Measurements from ENCODE around the gene NCOA7. TPM values are rescaled to one million over a fixed set of nuclear protein-coding genes. Genes with fewer than 3 reads are reported as not detected.

Gene NCOA7
- total and polyA plus RNA-seq, 9 of the 15 experiments (the other 6 are each of a cell fraction or from before 2014, with no cell fraction given), result 5.8 to 14.6 (median 9.3) TPM

GRCh38 chr6:125923366-125923877, 132.7 kb downstream of the NCOA7 start (continued):
- TF ChIP-seq, protein P1, sequence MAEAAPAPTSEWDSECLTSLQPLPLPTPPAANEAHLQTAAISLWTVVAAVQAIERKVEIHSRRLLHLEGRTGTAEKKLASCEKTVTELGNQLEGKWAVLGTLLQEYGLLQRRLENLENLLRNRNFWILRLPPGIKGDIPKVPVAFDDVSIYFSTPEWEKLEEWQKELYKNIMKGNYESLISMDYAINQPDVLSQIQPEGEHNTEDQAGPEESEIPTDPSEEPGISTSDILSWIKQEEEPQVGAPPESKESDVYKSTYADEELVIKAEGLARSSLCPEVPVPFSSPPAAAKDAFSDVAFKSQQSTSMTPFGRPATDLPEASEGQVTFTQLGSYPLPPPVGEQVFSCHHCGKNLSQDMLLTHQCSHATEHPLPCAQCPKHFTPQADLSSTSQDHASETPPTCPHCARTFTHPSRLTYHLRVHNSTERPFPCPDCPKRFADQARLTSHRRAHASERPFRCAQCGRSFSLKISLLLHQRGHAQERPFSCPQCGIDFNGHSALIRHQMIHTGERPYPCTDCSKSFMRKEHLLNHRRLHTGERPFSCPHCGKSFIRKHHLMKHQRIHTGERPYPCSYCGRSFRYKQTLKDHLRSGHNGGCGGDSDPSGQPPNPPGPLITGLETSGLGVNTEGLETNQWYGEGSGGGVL (CRISPR knock-in tag; IDR thresholded peaks at IDR 0.05), result no peak
- TF ChIP-seq MXI1 (IDR thresholded peaks at IDR 0.05; ENCODE audit: low read depth, low read length) (no peak), STAT5A (IDR thresholded peaks at IDR 0.05; ENCODE audit: borderline replicate concordance, low read length) (no peak), KHSRP (IDR thresholded peaks at IDR 0.05) (no peak), ZNF395 (CRISPR knock-in tag; IDR thresholded peaks at IDR 0.05) (peak; percentile 12; the same call in 1 of the 2 replicates), ZNF384 (IDR thresholded peaks at IDR 0.05; ENCODE audit: low read depth, low read length) (peak; percentile 69; the same call in 1 of the 2 replicates), ZC3H11A (IDR thresholded peaks at IDR 0.05; ENCODE audit: low read depth, low read length) (no peak), FOXJ2 (tag; IDR thresholded peaks at IDR 0.05) (no peak; the same call in 1 of the 2 replicates), USF1 (CRISPR knock-in tag; IDR thresholded peaks at IDR 0.05) (no peak), CREB3 (tag; conservative IDR thresholded peaks at IDR 0.05; ENCODE audit: low read depth) (peak; percentile 83), CREBBP (IDR thresholded peaks at IDR 0.05; ENCODE audit: low read depth, low read length) (no peak), MAFF (IDR thresholded peaks at IDR 0.05; ENCODE audit: low read length) (peak; percentile 67), SAP30 (IDR thresholded peaks at IDR 0.05; ENCODE audit: borderline replicate concordance, insufficient read depth, low read depth, low read length, poor library complexity, severe bottlenecking) (no peak), ZNF239 (CRISPR knock-in tag; IDR thresholded peaks at IDR 0.05) (no peak; the same call in 1 of the 2 replicates), ZBTB17 (CRISPR knock-in tag; IDR thresholded peaks at IDR 0.05) (no peak)
- TF ChIP-seq, protein P2, sequence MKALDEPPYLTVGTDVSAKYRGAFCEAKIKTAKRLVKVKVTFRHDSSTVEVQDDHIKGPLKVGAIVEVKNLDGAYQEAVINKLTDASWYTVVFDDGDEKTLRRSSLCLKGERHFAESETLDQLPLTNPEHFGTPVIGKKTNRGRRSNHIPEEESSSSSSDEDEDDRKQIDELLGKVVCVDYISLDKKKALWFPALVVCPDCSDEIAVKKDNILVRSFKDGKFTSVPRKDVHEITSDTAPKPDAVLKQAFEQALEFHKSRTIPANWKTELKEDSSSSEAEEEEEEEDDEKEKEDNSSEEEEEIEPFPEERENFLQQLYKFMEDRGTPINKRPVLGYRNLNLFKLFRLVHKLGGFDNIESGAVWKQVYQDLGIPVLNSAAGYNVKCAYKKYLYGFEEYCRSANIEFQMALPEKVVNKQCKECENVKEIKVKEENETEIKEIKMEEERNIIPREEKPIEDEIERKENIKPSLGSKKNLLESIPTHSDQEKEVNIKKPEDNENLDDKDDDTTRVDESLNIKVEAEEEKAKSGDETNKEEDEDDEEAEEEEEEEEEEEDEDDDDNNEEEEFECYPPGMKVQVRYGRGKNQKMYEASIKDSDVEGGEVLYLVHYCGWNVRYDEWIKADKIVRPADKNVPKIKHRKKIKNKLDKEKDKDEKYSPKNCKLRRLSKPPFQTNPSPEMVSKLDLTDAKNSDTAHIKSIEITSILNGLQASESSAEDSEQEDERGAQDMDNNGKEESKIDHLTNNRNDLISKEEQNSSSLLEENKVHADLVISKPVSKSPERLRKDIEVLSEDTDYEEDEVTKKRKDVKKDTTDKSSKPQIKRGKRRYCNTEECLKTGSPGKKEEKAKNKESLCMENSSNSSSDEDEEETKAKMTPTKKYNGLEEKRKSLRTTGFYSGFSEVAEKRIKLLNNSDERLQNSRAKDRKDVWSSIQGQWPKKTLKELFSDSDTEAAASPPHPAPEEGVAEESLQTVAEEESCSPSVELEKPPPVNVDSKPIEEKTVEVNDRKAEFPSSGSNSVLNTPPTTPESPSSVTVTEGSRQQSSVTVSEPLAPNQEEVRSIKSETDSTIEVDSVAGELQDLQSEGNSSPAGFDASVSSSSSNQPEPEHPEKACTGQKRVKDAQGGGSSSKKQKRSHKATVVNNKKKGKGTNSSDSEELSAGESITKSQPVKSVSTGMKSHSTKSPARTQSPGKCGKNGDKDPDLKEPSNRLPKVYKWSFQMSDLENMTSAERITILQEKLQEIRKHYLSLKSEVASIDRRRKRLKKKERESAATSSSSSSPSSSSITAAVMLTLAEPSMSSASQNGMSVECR (CRISPR knock-in tag; IDR thresholded peaks at IDR 0.05), result no peak
- TF ChIP-seq, protein P3, sequence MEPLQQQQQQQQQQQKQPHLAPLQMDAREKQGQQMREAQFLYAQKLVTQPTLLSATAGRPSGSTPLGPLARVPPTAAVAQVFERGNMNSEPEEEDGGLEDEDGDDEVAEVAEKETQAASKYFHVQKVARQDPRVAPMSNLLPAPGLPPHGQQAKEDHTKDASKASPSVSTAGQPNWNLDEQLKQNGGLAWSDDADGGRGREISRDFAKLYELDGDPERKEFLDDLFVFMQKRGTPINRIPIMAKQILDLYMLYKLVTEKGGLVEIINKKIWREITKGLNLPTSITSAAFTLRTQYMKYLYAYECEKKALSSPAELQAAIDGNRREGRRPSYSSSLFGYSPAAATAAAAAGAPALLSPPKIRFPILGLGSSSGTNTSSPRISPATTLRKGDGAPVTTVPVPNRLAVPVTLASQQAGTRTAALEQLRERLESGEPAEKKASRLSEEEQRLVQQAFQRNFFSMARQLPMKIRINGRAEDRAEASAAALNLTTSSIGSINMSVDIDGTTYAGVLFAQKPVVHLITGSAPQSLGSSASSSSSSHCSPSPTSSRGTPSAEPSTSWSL (CRISPR knock-in tag; IDR thresholded peaks at IDR 0.05; ENCODE audit: borderline replicate concordance), result no peak
